Measurements from ENCODE around the gene KIF21B.

The KIF21B gene, protein sequence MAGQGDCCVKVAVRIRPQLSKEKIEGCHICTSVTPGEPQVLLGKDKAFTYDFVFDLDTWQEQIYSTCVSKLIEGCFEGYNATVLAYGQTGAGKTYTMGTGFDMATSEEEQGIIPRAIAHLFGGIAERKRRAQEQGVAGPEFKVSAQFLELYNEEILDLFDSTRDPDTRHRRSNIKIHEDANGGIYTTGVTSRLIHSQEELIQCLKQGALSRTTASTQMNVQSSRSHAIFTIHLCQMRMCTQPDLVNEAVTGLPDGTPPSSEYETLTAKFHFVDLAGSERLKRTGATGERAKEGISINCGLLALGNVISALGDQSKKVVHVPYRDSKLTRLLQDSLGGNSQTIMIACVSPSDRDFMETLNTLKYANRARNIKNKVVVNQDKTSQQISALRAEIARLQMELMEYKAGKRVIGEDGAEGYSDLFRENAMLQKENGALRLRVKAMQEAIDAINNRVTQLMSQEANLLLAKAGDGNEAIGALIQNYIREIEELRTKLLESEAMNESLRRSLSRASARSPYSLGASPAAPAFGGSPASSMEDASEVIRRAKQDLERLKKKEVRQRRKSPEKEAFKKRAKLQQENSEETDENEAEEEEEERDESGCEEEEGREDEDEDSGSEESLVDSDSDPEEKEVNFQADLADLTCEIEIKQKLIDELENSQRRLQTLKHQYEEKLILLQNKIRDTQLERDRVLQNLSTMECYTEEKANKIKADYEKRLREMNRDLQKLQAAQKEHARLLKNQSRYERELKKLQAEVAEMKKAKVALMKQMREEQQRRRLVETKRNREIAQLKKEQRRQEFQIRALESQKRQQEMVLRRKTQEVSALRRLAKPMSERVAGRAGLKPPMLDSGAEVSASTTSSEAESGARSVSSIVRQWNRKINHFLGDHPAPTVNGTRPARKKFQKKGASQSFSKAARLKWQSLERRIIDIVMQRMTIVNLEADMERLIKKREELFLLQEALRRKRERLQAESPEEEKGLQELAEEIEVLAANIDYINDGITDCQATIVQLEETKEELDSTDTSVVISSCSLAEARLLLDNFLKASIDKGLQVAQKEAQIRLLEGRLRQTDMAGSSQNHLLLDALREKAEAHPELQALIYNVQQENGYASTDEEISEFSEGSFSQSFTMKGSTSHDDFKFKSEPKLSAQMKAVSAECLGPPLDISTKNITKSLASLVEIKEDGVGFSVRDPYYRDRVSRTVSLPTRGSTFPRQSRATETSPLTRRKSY (N-terminal part only)

DNA sequence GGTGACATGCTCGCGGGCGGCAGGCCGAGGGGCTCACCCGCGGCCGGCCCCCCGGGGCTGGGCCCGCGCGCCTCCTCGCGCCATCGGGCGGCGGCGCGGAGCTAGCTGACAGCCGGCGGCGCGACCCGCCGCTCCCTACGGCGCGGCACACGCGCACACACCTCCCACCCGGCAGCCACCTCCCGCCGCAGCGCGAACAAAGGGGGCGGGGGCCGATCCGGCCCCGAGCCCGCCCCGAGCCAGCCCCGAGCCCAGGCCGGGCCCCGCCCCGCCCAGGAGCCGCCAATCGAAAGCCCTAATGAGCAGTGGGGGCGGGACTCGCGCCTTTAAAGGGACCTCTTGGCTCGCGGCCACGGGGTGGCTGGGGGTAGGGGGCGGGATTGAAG, at the start of gene KIF21B:
Gene KIF21B (minus strand): TSS at position 198 of the 386 bp plus-strand sequence. CDS start 331 bp downstream, outside the sequence.
- DNase-seq: peak; percentile 89 to 91

DNA sequence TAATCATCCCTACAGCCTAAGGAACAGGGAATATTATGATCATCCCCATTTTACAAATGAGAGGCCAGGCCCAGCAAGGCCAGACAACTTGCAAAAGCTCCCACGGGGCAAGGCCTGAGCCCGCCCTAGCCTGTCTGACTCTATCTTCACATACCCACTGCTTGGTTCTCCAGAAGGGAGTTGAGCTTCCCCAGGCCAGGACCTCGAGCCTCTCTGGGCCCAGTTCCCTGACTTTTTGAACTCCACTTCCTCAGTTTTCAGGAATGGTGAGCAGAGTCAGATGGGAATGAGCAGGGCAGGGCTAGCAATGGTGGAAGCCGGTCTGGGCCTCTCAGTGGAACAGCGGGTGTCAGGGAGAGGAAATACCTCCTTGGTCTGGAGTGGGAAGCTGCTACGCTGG, 49.4 kb upstream of the KIF21B start:
- DNase-seq: no peak

DNA sequence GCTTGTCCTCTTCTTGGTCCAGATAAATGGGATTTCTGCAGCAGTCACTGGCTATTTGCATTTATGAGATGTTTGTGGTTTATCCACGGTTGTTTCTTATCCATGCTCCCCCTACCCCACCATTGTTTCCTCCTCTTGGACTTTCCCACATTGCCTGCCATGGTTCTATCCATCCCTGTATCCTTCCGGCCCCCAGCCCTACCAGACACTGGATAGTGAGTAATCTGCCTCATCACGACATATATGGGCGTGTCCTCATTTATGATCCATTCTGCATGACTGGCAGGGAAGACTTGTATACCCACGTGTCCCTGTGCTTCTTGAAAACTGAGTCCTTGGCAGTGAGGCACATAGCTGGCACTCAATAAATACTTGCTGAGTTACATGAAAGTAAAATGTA, 48.6 kb upstream of the KIF21B start:
- no peak for DNase-seq

DNA sequence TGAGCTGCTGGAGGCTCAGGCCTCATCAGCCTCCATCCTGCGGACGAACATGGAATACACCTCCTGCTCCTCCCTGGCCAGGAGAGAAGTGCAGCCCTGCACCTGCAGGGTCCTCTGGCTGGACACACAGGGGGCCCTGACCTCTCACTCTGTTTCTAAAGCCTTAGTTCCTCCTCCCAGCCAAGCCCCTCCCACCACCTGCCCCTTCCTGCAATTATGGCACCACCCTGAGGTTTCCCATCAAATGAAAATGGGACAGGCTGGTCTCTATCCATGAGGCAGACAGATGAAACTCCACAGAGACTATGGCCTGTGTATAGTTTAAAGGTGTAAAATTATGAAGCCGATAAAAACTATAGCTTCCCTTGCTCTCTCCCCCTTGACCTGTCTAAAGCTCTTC, 46.1 kb upstream of the KIF21B start:
- no peak for DNase-seq

DNA sequence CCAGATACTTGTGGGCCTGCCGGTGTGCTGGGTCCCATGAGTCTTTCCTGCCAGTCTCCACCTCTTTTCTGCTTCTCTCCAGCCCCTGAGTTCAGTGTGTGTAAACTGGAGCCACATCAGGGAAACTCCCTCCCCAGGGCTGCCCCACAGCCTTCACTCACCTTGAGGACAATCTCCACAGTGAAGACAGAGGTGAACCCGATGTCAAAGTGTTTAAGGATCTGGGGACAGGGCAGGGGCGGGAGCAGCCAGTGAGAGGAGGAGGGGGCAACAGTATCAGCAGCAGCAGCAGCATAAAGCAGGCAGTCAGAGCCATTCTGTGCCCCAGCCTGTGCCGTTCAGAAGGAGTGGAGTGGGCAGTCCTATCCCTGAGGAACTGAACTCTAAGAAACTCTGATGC, 45.5 kb upstream of the KIF21B start:
- DNase-seq: no peak

DNA sequence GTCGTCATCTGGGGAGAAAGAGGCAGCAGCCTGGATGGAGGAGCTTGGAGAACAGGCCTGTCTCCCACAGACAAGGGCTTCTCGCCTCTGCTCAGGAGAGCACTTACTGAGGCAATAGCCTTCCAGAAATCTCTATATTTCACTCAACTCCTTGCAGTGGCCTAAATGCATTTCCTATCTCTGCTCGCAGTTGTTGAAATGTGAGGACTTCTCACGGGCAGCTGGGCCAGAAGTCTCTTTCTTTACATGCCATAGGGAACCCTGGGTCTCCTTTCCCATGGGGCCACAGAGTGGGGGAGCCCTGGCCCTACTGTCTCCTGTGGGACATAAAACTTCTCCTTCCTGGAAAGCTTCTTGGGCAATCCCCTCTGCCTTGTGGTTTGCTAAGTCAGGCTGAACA, 43.5 kb upstream of the KIF21B start:
- DNase-seq: no peak

DNA sequence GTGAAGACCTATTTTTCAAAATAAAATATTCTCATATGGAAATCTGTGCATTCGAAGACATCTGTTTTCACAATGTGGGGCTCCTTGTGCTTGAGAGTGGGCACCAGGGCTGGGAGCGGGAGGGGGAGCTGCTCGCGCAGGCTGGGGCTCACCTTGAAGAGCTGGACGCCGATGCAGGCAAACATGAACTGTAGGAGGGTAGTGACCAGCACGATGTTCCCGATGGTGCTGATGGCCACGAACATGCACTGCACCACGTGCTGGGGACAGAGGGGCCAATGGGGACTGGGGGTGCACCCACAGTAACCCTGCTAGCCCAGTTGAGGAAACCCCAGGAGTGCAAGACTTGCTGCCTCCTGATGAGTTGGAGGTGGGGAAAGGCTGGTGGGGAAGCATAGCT, 42.2 kb upstream of the KIF21B start:
- DNase-seq: no peak

DNA sequence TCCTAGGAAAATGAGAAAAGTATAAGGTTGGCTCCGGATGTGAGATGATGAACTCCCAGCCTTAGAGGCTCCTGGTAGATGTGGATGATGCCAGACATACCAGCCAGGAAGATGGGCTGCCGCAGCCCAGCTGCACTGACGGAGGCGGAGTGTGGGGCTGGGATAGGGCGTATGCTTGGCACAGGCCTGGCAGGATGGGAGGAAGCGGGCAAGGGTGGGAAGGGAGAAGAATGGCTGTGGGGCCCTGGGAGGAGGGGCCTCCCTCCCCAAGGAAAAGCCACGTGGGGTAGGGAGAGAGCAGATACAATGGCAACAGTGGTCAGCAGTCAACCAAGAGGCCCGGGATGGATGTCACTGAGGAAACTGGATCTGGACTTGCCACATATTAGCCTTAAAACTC, 41.3 kb upstream of the KIF21B start:
- DNase-seq: no peak

DNA sequence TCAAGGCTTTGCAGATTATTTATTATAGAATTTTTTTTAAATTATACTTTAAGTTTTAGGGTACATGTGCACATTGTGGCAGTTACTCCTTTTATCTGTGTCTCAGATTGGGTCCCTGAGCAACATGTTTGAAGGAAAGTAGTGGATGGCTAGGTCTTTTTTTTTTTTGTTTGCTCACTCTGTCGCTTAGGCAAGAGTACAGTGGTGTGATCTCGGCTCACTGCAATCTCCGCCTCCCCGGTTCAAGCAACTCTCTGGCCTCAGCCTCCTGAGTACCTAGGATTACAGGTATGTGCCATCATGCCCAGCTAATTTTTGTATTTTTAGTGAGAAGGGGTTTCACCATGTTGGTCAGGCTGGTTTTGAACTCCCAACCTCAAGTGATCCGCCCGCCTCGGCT, 39.6 kb upstream of the KIF21B start:
- no peak for DNase-seq

DNA sequence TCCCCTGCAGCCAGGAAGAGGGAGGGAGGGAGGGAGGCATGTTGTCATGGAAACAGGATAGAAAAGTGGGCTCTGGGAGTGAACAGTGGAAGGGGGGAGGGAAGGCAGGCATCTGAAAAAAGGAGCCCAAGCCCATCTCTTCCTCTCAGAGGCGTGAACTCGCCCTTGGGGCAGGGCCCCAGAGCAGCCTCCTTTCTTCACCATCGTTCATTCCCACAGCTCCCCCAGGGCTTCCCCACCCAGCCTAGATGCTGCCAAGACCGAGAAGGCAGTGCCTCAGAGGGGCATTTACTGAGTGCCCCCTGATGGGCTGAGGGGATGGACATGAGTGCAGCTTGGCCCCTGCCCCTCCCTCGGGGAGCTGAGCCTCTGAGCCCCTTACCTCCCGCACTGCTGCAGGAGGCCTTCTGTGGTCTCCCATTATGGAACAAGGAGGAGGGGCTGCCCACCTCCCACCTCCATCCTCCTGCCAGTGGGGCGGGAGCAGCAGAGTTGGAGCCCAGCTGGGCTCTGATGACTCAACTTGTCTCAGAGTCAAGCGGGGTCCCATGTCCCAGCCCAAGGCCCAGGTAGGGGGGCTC, 39.1 kb upstream of the KIF21B start:
- no peak for DNase-seq

DNA sequence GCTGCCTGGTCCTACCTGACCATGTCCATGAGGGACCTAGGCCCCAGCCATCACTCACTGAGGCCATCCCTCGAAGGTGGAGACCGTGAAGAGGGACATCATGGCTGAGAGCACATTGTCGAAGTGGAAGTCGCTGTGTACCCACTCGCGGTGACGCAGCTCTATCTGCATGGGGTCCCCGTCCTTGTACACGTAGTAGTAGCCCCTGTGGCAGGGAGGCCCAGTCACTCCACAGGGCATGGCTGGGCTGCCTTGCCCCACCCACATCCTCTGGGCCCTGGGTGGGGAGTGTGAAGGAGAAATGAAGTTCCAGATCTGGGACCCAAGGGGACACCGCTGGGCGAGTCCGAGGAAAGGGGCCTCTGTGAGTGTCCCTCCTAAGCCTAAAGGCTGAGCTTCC, 38.4 kb upstream of the KIF21B start:
- DNase-seq: no peak

DNA sequence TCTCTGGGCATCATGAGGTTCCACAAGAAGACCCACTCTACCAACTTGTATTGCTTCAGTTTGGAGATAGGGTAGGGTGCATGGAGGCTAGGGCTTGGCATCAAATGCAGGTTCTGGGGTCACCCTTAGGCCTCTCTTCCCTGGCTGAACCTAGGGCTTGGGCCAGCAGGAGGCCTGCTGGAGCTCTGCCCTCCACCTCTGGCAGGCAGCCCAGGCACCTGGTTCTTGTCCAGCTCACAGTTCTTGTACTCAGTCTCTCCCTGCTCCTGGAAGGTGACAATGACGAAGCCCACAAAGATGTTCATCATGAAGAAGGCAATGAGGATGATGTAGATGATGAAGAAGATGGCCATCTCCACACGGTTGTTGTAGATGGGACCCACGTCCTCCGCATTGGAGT, 37.5 kb upstream of the KIF21B start:
- DNase-seq: no peak

DNA sequence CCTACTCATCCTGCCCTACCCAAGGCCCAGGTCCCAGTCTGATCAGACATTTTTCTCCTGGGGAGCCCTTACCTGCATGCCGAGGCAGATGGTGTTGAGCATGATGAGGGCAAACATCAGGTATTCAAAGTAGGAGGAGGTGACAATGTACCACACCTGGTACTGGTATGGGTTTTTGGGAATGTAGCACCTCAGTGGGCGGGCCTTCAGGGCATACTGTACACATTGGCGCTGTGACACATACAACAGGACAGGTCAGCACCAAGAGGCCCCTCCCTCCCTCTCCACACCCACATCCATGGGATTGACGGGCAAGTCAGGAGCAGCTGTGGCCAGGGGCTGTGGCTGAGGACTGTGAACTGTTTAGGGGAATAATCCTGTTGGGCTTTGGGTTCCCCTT, 37.1 kb upstream of the KIF21B start:
- DNase-seq: no peak

DNA sequence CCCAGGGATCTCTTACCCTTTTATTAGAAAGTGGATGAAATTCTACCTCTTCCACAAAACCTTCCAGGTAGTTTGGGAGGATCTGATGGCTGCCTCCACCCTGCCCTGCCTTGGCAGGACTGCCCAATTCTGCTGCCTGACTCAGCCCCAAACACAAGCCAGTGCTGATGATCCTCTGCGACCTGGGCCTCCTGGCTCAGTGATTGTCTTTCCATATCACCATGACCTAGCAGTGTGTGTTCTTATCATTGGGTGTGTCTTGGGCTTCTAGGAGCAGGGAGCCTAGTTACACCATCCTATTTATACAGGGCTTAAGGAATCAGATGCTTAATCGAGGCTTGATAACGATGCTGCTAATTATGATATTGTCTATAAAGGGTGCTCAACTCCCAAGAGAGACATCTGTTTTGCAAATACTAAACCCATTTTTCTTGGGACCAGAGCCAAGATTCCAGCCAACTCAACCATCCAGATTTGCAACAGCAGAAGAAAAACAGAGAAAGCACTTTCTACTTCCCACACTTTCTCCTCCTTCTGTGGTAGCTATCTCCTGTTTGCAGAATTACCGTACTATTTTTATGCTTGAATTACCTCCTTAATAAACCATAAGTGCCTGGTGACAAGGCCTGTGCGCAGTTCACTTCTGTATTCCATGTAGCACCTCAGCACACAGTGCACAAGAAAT, 36.5 kb upstream of the KIF21B start:
- no peak for DNase-seq

DNA sequence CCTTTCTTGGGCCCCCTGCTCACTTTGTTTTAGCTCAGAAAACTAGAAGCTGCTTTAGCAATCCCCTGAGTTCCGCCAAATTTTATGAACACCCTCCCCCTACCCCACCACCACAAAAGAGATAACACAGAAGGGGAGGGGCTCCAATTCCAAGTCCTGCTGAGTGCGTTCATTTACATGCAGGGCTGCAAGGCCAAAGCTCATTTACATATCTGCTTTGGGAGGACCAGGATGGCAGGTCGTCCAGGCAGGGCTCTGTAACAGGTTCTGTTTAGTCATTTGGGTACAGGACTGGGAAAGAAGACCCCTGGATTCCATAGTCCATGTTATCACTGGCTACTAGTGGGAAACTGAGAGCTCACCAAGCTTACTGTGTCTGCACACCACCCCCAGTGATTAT, 35.9 kb upstream of the KIF21B start:
- no peak for DNase-seq

DNA sequence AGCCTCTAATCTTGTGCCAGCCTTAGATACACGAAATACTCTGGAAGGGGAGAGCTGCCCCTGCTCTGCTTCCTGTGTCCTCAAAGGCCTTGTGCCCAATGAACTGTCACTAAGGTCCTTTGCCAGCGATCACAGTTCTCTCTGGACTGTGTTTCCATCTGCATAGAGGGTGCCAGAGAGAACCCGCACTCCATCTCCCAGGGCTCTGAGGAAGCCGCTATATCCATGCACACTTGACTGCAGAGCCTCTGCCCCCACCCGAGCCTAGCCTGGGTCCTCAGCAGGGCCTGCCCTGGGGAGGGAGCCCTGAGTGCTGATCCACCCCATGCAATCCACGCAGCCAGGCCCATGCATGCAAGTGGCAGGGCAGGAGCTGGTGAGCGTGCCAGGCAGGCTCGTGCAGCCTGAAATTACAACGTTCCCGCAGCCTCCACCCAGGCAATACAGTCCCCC, 30.6 kb upstream of the KIF21B start:
- no peak for DNase-seq

DNA sequence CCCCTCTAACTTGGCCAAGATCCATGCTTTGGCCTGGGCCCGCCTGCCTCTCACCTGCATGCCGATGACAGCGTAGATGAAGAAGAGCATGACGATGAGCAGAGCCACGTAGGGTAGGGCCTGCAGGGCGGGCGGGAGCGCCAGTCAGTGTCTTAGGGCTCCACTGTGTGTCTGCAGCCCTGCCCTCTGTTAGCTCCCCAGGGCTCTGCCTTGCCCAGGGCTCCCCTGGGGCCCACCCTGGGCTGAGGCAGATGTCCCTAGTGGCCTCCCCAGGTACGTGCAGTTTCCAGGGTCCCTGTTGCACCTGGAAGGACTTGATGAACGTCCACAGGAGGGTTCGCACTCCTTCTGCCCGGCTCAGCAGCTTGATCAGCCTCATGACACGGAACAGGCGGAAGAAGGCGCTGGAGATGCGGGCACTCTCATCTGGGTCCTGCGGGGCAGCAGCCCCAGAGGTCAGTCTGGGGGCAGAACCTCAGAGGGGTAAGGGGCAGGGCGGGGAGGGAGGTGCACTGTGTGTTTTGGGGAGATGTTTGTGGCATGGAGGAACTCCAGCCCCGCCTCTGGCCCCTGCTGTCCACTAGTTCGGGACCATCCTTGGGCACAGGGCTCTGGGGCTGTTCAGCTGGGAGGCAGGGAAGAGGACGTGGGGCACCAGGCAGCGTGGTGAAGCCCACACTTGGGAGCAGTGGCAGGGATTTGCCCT, 29.8 kb upstream of the KIF21B start:
- DNase-seq: no peak

DNA sequence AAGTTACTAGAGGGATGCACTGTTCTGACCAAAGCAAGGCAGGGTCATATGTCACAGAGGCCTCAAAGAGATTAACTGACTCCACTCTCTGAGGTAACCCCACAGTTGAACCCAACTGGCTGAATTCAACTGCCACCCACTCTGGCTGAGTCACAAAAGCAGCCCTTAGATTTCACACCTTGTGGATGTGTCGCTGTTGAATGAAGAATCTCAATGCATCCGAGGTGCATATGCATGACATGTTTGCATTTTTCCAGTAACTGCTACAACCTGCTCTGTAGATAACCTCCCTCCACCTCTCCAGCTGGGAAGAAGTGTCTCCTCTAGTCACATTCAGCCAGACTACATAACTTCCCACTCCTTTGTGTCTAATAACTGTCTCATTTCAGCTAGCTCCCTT, 27.9 kb upstream of the KIF21B start:
- DNase-seq: no peak

DNA sequence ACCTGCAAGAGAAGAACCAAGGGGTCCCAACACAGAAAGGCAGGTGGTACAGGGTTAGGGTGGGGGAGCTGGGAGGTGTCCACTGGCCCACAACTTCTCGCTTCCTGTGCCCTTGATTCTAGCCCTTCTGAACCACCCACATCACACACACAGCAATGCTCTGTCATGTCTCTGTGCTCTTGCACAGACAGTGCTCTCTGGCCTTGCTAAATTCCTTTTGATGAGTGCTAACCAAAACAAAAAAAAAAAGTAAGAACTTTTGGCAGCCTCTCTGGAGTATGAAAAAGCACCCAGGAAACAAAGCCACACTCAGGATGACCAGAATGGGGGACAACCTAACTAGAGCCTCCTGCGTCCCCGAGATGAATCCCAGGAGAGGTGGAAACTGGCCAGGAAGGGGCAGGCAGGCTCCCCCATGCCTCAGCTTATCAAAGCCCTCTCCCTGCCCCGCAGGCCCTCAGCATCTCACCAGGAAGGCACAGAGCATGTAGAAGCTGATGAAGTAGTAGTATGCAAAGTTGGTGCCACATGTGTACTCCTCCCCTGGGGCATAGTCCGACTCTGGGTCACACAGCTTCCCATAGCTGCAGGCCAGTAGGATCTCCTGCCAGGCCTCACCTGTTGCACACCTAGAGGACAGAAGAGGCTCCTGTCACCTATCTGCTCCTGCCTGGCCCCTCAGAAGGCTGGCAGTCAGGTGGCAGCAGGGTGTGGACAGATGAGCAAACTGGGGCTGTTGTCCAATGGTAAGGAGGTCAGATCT, 27.2 kb upstream of the KIF21B start:
- DNase-seq: no peak

DNA sequence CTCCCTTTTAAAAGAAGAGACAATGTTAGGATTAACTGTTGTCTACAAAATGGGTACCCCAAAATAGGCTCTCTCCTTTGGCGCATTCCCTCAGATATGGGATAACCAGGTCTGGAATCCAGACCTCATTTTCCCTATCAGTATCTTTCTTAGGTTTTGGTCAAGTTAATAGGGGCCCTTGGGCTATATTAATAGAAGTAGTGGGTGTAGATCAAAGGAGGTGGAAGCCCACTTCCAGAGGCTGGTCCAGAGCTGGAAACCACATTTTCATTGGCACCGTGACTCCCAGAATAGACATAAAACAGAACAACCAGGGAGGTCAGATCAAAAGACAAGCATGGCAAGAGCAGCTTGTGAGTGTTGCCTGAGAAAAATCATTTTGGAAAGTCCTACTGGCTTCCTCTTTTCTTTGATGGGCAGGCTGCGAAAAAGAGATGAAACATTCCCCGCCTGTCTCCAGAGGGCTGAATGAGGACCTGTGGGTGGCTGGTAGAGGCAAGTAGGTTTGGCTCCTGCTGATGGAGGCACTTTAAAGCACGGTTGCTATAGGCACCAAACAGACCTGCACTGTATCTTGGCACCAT, 25.8 kb upstream of the KIF21B start:
- DNase-seq: no peak

DNA sequence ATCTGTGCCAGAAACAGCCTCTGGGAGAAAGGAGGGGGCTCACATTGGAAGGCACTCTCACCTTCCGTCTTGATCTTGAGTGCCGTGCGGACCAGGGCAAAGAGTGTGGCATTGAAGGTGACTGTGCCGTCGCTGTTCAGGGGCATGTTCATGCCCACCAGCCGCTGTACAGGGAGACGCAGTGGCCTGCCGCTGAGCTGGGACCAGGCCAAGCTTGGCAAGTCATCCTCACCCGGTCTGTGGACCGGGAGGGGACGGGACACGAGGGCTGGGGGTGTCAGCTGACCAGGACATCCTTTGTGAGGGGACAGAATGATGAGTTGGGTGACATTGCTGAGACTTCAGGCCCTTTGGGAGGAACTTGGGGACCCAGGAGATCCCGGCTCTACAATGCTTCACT, 25.0 kb upstream of the KIF21B start:
- DNase-seq: no peak
